IPS-NIHi7 (cell line): ENCODE results near the gene CLIP1.
"Not testable (repeated sequence)": the region's sequence is repeated elsewhere in the genome, so short reads cannot be mapped to it uniquely, and the experiment has no call there.

ENCODE experiments used
- DNase-seq: peaks from one replicate; pipeline ENCODE4 v3.0.0; 2012; ENCODE audit warnings: mixed read lengths; ENCODE audit errors: extremely low spot score

The CLIP1 gene

GRCh38 chr12:122397981-122398380, 24.5 kb downstream of the CLIP1 start:
- not testable (repeated sequence) for DNase-seq

GRCh38 chr12:122395319-122395718, 27.1 kb downstream of the CLIP1 start:
- DNase-seq, result no peak

DNA sequence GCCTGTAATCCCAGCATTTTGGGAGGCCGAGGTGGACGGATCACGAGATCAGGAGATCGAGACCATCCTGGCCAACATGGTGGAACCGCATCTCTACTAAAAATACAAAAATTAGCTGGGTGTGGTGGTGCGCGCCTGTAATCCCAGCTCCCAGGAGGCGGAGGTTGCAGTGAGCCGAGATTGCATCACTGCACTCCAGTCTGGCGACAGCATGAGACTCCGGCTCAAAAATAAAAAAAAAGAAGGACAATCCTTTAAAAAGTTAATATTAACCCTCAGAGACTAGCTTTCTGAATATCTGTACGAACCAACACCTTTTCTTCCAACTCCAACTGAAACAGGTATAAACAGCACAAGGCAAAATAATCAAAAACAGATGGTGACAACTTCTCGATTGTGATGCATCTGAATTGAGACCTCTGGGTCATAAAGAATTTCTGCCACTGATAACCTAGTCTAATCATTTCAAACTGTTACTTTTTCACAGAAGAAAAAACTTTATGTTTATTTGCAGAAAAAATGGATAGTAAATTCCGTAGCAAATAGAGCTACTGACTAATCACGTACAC, 27.8 kb downstream of the CLIP1 start:
- no peak for DNase-seq

- DNase-seq, result no peak
Observed at GRCh38 chr12:122393817-122394216, 28.7 kb downstream of the CLIP1 start.

- DNase-seq, result no peak
Observed at GRCh38 chr12:122392411-122392810, 30.1 kb downstream of the CLIP1 start.

GRCh38 chr12:122389677-122390076, 32.8 kb downstream of the CLIP1 start:
- no peak for DNase-seq

DNA sequence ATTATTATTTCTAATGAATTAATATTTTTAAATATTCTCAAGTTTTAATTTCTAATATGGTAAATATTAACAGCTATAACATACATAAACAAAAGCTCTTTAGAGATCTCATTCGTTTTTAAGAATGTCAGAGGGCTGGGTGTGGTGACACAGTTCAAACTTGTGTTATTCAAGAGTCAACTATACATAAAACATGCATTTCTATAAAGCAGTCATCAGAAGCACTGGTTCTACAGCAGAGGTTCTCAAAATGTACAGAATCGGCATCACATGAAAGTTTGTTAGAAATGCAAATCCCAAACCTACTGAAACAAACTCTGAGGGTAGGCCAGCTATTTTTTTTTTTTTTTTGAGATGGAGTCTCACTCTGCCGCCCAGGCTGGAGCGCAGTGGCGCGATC, 34.6 kb downstream of the CLIP1 start:
- DNase-seq, result no peak

DNA sequence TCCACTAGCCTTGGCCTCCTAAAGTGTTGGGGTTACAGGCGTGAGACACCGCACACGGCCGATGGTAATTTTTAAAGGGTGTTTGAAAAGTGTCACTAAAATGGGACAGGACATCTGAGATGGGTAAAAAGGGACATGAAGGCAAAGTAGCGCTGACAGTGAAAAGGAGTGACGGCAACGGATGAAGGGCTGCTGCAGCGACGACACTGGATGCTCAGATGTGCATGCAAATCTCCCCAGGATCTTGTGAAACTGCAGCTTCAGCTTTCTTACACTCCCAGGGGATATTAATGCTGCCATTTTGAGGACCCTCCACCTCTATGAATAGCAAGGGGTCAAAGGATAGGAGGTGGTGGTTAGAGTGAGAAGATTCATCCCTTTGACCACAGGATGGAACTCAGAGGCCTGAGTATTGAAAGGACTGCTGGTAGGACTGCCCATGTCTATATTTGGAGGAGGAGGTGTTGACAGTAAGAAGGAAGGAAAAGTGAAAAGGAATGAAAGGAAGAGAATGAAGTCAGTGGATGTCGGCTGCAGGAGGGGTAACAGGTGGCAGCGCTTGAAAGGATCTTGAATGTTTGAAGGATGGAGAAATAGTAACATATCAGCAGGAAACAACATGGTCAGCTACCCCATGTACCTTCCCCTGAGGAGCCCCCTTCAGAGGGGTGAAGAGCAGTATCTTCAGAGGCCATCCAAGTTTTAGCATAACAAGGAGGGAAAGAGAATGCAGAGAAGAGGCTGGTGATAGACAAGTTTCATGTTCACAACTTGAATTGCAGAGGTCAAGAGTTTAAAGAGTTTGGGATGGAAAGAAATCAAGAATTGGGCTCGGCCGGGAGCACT, 37.1 kb downstream of the CLIP1 start:
- no peak for DNase-seq

GRCh38 chr12:122382919-122383350, 39.5 kb downstream of the CLIP1 start:
- DNase-seq, result no peak

DNA sequence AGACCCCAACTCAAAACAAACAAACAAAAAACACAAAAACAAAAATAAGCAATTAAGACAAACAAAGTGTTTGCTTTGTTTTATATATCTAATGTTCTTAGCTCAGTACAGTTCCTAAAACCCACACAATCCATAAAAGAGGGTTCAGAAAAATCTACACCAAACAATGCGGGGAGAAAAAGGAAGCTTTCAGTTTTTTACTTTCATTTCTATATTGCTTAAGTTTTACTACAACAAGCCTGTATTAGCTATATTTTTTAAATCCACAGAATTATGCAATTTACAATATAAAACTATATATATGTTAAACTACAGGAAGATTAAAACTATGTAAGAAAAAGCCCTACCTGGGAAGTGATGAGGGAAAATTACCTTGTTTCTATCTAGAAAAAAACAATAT, 41.4 kb downstream of the CLIP1 start:
- no peak for DNase-seq

DNA sequence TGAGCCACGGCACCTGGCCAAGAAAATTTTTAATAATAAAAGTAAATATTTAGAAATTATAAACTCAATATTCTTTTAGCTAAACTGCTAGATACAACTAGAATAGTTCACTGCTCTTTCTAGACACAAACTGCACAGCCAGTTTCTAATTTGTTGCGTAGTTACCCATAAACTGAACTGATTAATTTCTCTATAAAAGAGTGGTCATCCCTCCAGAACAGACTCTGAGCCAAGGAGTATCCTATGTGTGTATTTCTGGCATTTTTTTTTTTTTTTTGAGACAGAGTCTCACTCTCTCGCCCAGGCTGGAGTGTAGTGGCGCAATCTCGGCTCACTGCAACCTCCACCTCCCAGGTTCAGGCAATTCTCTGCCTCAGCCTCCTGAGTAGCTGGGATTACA, 45.7 kb downstream of the CLIP1 start:
- DNase-seq, result not testable (repeated sequence)

DNA sequence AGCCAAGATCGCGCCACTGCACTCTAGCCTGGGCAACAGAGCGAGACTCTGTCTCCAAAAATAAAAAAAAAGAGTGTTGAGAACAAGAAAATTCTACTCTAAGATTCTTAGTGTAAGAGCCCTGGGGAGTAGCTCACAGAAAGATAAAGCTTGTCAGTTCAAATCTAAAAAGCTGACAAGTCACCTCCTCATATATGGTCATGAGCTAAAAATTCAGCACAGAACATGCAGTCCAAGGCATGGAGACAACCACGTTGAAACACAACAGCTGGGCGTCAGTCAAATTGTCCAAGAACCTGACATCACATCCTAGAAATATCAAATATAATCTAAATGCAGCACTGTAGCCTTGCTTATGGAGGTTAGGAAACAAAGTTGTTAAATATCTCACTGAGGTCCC, 47.8 kb downstream of the CLIP1 start:
- DNase-seq, result no peak

DNA sequence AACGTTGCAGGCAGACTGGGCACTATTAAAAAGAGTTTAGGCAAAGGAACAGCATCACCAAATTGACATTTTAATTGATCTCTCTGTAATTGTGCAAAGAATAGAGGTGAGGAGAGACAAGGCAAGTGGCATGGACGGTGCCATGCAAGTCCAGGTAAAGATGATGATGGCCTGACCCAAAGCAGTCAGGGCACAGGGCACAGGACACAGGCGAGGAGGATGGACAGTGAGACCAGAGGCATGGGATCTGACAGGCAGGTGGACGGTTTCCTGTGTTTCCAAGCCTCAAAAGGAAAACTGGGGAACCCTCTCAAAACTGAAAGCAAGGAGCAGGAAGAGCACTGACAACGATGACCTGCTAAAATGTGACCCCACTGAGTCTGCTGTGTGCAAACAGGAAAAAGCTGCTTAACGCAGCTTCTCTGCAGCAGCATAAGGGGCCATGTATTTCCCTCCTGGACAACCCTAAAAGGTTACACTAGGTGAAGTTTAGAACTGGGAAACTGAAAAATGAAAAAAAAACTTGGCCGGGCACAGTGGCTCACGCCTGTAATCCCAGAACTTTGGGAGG, 50.9 kb downstream of the CLIP1 start:
- no peak for DNase-seq

DNA sequence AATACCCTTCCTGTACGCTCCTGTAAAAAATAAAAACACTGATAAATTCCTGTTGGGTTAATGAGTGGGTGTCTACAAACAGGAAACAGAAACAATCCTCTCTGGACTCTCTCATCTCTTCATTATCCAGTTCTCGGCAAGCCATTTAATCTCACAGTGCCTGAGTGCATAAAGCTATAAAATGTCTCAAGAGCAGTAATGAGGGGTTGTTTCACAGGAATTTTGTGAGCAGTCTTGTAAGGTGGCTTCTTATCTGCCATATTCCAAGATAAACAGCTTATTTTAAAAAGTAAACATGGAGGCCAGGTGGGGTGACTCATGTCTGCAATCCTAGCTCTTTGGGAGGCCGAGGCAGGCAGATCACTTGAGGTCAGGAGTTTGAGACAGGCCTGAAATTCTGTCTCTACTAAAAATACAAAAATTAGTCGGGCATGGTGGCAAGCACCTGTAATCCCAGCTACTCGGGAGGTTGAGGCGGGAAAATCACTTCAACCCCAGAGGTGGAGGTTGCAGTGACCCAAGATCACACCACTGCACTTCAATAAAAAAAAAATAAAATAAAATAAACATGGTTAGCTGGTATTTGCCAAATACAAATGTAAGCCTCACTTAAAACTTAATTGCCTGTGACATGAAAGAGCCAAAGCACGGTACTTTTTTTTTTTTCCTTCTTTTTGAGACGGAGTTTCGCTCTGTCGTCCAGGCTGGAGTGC, 54.0 kb downstream of the CLIP1 start:
- no peak for DNase-seq

DNA sequence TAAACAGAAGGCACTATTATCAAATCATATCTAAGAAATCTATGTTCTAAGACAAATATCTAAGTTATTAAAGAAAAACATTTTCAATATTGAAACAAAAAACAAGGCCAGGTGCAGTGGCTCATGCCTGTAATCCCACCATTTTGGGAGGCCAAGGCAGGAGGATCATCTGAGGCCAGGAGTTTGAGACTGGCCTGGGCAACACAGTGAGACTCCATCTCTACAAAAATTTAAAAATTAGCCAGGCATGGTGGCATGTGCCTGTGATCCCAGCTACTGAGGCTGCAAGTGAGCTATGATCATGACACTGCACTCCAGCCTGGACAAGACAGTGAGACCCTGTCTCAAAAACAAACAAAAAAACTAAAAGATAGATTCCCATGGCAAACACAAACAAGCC, 54.8 kb downstream of the CLIP1 start:
- DNase-seq, result not testable (repeated sequence)

GRCh38 chr12:122366685-122367475, 55.6 kb downstream of the CLIP1 start:
- DNase-seq, result peak; percentile 81

DNA sequence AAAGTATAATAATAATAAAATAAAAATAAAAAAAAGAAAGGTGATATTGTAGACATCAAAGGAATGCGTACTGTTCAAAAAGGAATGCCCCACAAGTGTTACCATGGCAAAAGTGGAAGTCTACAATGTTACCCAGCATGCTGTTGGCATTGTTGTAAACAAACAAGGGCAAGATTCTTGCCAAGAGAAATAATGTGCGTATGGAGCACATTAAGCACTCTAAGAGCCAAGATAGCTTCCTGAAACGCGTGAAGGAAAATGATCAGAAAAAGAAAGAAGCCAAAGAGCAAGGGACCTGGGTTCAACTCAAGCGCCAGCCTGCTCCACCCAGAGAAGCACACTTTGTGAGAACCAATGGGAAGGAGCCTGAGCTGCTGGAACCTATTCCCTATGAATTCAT, 57.2 kb downstream of the CLIP1 start:
- not testable (repeated sequence) for DNase-seq

GRCh38 chr12:122363782-122364181, 58.7 kb downstream of the CLIP1 start:
- no peak for DNase-seq

DNA sequence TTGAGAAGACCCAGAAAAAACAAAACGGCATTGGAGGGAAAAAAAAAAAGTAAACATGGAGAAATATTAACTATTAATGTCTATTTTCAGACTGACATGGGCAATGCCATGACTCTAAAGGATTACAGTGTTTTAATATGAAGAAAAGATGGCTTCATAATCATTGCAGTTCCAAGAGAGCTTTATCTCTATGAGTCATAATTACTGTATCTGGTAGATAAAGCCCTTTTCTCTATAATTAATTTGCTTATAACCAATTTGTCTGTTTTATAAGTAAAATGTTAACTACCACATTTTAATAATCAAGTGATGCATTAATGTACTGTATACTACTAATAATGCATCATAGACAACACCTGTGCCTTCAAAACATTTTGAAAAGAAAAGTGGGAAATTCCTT, 59.7 kb downstream of the CLIP1 start:
- no peak for DNase-seq

GRCh38 chr12:122358403-122358802, 64.1 kb downstream of the CLIP1 start:
- not testable (repeated sequence) for DNase-seq

DNA sequence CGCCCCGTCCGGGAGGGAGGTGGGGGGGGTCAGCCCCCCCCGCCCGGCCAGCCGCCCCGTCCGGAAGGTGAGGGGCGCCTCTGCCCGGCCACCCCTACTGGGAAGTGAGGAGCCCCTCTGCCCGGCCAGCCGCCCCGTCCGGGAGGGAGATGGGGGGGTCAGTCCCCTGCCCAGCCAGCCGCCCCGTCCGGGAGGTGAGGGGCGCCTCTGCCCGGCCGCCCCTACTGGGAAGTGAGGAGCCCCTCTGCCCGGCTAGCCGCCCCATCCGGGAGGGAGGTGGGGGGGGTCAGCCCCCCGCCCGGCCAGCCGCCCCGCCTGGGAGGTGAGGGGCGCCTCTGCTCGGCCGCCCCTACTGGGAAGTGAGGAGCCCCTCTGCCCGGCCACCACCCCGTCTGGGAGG, 64.9 kb downstream of the CLIP1 start:
- not testable (repeated sequence) for DNase-seq

DNA sequence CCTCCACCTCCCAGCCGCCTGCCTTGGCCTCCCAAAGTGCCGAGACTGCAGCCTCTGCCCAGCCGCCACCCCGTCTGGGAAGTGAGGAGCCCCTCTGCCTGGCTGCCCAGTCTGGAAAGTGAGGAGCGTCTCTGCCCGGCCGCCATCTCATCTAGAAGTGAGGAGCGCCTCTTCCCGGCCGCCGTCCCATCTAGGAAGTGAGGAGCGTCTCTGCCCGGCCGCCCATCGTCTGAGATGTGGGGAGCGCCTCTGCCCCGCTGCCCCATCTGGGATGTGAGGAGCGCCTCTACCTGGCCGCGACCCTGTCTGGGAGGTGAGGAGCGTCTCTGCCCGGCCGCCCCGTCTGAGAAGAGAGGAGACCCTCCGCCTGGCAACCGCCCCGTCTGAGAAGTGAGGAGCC, 65.5 kb downstream of the CLIP1 start:
- not testable (repeated sequence) for DNase-seq
